Endodermal cell (in vitro differentiated cells): ENCODE data around the gene RPS6KC1. TPM values are rescaled to one million over a fixed set of nuclear protein-coding genes. Genes with fewer than 3 reads are reported as not detected.

ENCODE experiments used
- DNase-seq: peaks from one replicate; pipeline ENCODE4 v3.0.0-alpha.2; 2017
- H3K27ac ChIP-seq: 2 replicates; pipeline ENCODE4 v1.5.1; 2013; ENCODE audit warnings: mild to moderate bottlenecking, low read depth, low read length, moderate library complexity
- H3K27me3 ChIP-seq: 2 replicates; pipeline ENCODE4 v1.6.1; 2013; ENCODE audit warnings: mild to moderate bottlenecking, low read length, moderate library complexity; ENCODE audit not compliant: insufficient read depth, control insufficient read depth, poor library complexity, severe bottlenecking
- H3K36me3 ChIP-seq: 2 replicates; pipeline ENCODE4 v1.7.0; 2013; ENCODE audit warnings: mild to moderate bottlenecking, low read length, moderate library complexity; ENCODE audit not compliant: control insufficient read depth, insufficient read depth
- H3K4me1 ChIP-seq: one replicate; pipeline ENCODE4 v1.7.0; 2013; ENCODE audit warnings: low read length; ENCODE audit not compliant: control insufficient read depth, insufficient read depth
- H3K4me3 ChIP-seq: 2 replicates; pipeline ENCODE4 v1.5.1; 2013; ENCODE audit warnings: mild to moderate bottlenecking, low read length, moderate library complexity
- H3K9ac ChIP-seq: 2 replicates; pipeline ENCODE4 v1.6.1; 2013; ENCODE audit warnings: mild to moderate bottlenecking, low read length, moderate library complexity; ENCODE audit not compliant: poor library complexity, severe bottlenecking; ENCODE audit errors: extremely low read depth
- H3K9me3 ChIP-seq: 2 replicates; pipeline ENCODE4 v1.6.1; 2013; ENCODE audit warnings: mild to moderate bottlenecking, low read length, moderate library complexity; ENCODE audit not compliant: control insufficient read depth
- H3K27ac Mint-ChIP-seq: 2 replicates; pipeline ENCODE4 v1.8.0; 2020; ENCODE audit warnings: mixed read lengths
- H3K27me3 Mint-ChIP-seq: 2 replicates; pipeline ENCODE4 v1.8.0; 2021; ENCODE audit warnings: mild to moderate bottlenecking, mixed read lengths; ENCODE audit not compliant: insufficient read depth
- H3K36me3 Mint-ChIP-seq: 2 replicates; pipeline ENCODE4 v1.8.0; 2020; ENCODE audit warnings: low read depth, mixed read lengths
- H3K4me1 Mint-ChIP-seq: 2 replicates; pipeline ENCODE4 v1.8.0; 2020; ENCODE audit warnings: mixed read lengths
- H3K4me3 Mint-ChIP-seq: 2 replicates; pipeline ENCODE4 v1.8.0; 2020; ENCODE audit warnings: mild to moderate bottlenecking, moderate library complexity, mixed read lengths
- H3K9me3 Mint-ChIP-seq: 2 replicates; pipeline ENCODE4 v1.8.0; 2020; ENCODE audit warnings: mild to moderate bottlenecking, mixed read lengths
- CTCF ChIP-seq: fragments of 200-600 bp; sonication (generic); conservative IDR thresholded peaks from 2 replicates; pipeline ENCODE4 v1.5.0; 2021; ENCODE audit warnings: antibody characterized with exemption, mild to moderate bottlenecking
- WGBS, 2 experiments: methylation state at CpG; one replicate each; pipeline versions ENCODE4 v1.1.5 to v1.1.7; 2013; ENCODE audit warnings: missing lambda C conversion rate in 2 of 2, mixed read lengths in 1 of 2; ENCODE audit not compliant: insufficient coverage in 1 of 2, insufficient read length in 1 of 2; 5-methylcytosine and 5-hydroxymethylcytosine counted together
- total RNA-seq, 2 donors: library from RNA; stranded (reverse); fragmentation: NEBNext Ultra II Directional in 1 of 2; extraction: Animal tissue kit (Norgen Biotek cat#: 25700) in 1 of 2; gene quantifications; 2 replicates in 1 of 2; 3 replicates in 1 of 2; pipeline ENCODE4 v1.2.1, GENCODE V29; 2021

The RPS6KC1 gene
- total RNA-seq, 2 donors from 2014 or later = 31.4 to 36.3 TPM

- Histone ChIP-seq H3K9me3 (peaks cover 9% of the 10 kb centered on the region), H3K27ac (no peak overlapping the region), H3K4me3 (no peak overlapping the region), H3K4me1 (no peaks in the 10 kb centered on the region), H3K9ac (no peak overlapping the region), H3K36me3 (peaks cover 25% of the 10 kb centered on the region), H3K27me3 (no peaks in the 10 kb centered on the region)
- no peaks in the 10 kb centered on the region for H3K9me3 Mint-ChIP-seq
- H3K4me3 Mint-ChIP-seq = no peak overlapping the region
- no peak for DNase-seq
- no peaks in the 10 kb centered on the region for H3K4me1 Mint-ChIP-seq
- H3K27ac Mint-ChIP-seq = no peak overlapping the region
- H3K36me3 Mint-ChIP-seq = peaks cover 32% of the 10 kb centered on the region
- TF ChIP-seq CTCF = no peak
- no peaks in the 10 kb centered on the region for H3K27me3 Mint-ChIP-seq
These were observed 217.2 kb downstream of the RPS6KC1 start for GRCh38 chr1:213268221-213268620.

- H3K9me3 ChIP-seq = peaks cover 9% of the 10 kb centered on the region
- TF ChIP-seq CTCF = no peak
- no peak overlapping the region for H3K27ac ChIP-seq
- Mint-ChIP-seq H3K9me3 (no peaks in the 10 kb centered on the region), H3K36me3 (peaks cover 39% of the 10 kb centered on the region), H3K4me3 (no peak overlapping the region), H3K27me3 (no peaks in the 10 kb centered on the region), H3K27ac (no peak overlapping the region), H3K4me1 (no peaks in the 10 kb centered on the region)
- no peaks in the 10 kb centered on the region for H3K27me3 ChIP-seq
- 86 to 90% methylated on average over 1 of the region's 1 CpG for whole genome bisulfite sequencing, 2 experiments
- H3K36me3 ChIP-seq = peaks cover 23% of the 10 kb centered on the region
- H3K4me3 ChIP-seq = no peak overlapping the region
- no peaks in the 10 kb centered on the region for H3K4me1 ChIP-seq
- H3K9ac ChIP-seq = no peak overlapping the region
- DNase-seq = no peak
These were observed 218.8 kb downstream of the RPS6KC1 start for GRCh38 chr1:213269829-213270228.

- H3K27me3 Mint-ChIP-seq = no peaks in the 10 kb centered on the region
- Histone ChIP-seq H3K9me3 (no peaks in the 10 kb centered on the region), H3K36me3 (peaks cover 21% of the 10 kb centered on the region), H3K4me3 (no peak overlapping the region), H3K4me1 (no peaks in the 10 kb centered on the region), H3K27ac (no peak overlapping the region), H3K9ac (no peak overlapping the region), H3K27me3 (no peaks in the 10 kb centered on the region)
- no peaks in the 10 kb centered on the region for H3K4me1 Mint-ChIP-seq
- no peak overlapping the region for H3K27ac Mint-ChIP-seq
- no peak for DNase-seq
- 100% methylated on average over 2 of the region's 2 CpGs; no CpG with 5 or more reads in 1 of the 2 experiments for WGBS, 2 experiments
- H3K9me3 Mint-ChIP-seq = no peaks in the 10 kb centered on the region
- no peak overlapping the region for H3K4me3 Mint-ChIP-seq
- no peak for TF ChIP-seq CTCF
- peaks cover 30% of the 10 kb centered on the region for H3K36me3 Mint-ChIP-seq
These were observed 222.5 kb downstream of the RPS6KC1 start for GRCh38 chr1:213273546-213273945.
